ENCODE data around the gene UBA6.

Gene UBA6

GRCh38 chr4:67702166-67702565, 1.2 kb upstream of the UBA6 start:
- no peak for TF ChIP-seq CTCF (IDR thresholded peaks at IDR 0.05; ENCODE audit: low read depth, low read length, poor library complexity, severe bottlenecking)
- TF ChIP-seq EZH2phosphoT487 (IDR thresholded peaks at IDR 0.05; ENCODE audit: borderline replicate concordance, low read length), result no peak
- Histone ChIP-seq H3K4me1 (ENCODE audit: control insufficient read depth, low read length) (peaks cover 40% of the 10 kb centered on the region), H3K79me2 (ENCODE audit: control insufficient read depth, low read length) (peaks cover 90% of the 10 kb centered on the region), H3K9me3 (ENCODE audit: control insufficient read depth, insufficient read depth, low read length) (peaks cover 14% of the 10 kb centered on the region), H3K4me3 (ENCODE audit: low read length) (peak overlapping the region; percentile 97), H3K4me2 (ENCODE audit: low read length) (peak overlapping the region; percentile 93), H3F3A (ENCODE audit: control insufficient read depth, insufficient read depth) (peaks cover 6% of the 10 kb centered on the region), H4K20me1 (ENCODE audit: control insufficient read depth, insufficient read depth, low read depth, low read length) (no peaks in the 10 kb centered on the region; the same call in 1 of the 2 replicates), H3K27me3 (ENCODE audit: control insufficient read depth, low read length) (no peaks in the 10 kb centered on the region), H3K36me3 (ENCODE audit: control insufficient read depth, low read length) (peaks cover 25% of the 10 kb centered on the region), H3K9me2 (replicated peaks; ENCODE audit: control insufficient read depth, low read length) (no peaks in the 10 kb centered on the region), H3K27ac (ENCODE audit: low read depth, low read length) (no peak overlapping the region)

- H3K4me3 ChIP-seq (ENCODE audit: low read length), result peak overlapping the region; percentile 97
- H3K9me3 ChIP-seq (ENCODE audit: control insufficient read depth, insufficient read depth, low read length), result peaks cover 8% of the 10 kb centered on the region
- no peaks in the 10 kb centered on the region for H3K9me2 ChIP-seq (replicated peaks; ENCODE audit: control insufficient read depth, low read length)
- peaks cover 89% of the 10 kb centered on the region for H3K79me2 ChIP-seq (ENCODE audit: control insufficient read depth, low read length)
- H4K20me1 ChIP-seq (ENCODE audit: control insufficient read depth, insufficient read depth, low read depth, low read length), result no peaks in the 10 kb centered on the region; the same call in 1 of the 2 replicates
- TF ChIP-seq CTCF (IDR thresholded peaks at IDR 0.05; ENCODE audit: low read depth, low read length, poor library complexity, severe bottlenecking) (no peak), EZH2phosphoT487 (IDR thresholded peaks at IDR 0.05; ENCODE audit: borderline replicate concordance, low read length) (no peak)
- H3K36me3 ChIP-seq (ENCODE audit: control insufficient read depth, low read length), result peaks cover 21% of the 10 kb centered on the region
- H3K4me2 ChIP-seq (ENCODE audit: low read length), result peak overlapping the region; percentile 93
- peaks cover 6% of the 10 kb centered on the region for H3F3A ChIP-seq (ENCODE audit: control insufficient read depth, insufficient read depth)
- H3K27me3 ChIP-seq (ENCODE audit: control insufficient read depth, low read length), result no peaks in the 10 kb centered on the region
- H3K27ac ChIP-seq (ENCODE audit: low read depth, low read length), result peak overlapping the region; percentile 31; the same call in 1 of the 2 replicates
- peaks cover 40% of the 10 kb centered on the region for H3K4me1 ChIP-seq (ENCODE audit: control insufficient read depth, low read length)
These were observed 529 bp upstream of the UBA6 start for GRCh38 chr4:67701517-67701850.

- Histone ChIP-seq H3K9me3 (ENCODE audit: control insufficient read depth, insufficient read depth, low read length) (no peaks in the 10 kb centered on the region), H3K9me2 (replicated peaks; ENCODE audit: control insufficient read depth, low read length) (no peaks in the 10 kb centered on the region), H3K4me3 (ENCODE audit: low read length) (peak overlapping the region; percentile 97), H3F3A (ENCODE audit: control insufficient read depth, insufficient read depth) (peaks cover 6% of the 10 kb centered on the region), H3K4me1 (ENCODE audit: control insufficient read depth, low read length) (peaks cover 32% of the 10 kb centered on the region), H3K79me2 (ENCODE audit: control insufficient read depth, low read length) (peaks cover 78% of the 10 kb centered on the region), H4K20me1 (ENCODE audit: control insufficient read depth, insufficient read depth, low read depth, low read length) (no peaks in the 10 kb centered on the region; the same call in 1 of the 2 replicates), H3K27ac (ENCODE audit: low read depth, low read length) (peak overlapping the region; percentile 40), H3K36me3 (ENCODE audit: control insufficient read depth, low read length) (peaks cover 16% of the 10 kb centered on the region), H3K4me2 (ENCODE audit: low read length) (peak overlapping the region; percentile 93), H3K27me3 (ENCODE audit: control insufficient read depth, low read length) (no peaks in the 10 kb centered on the region)
- TF ChIP-seq CTCF (IDR thresholded peaks at IDR 0.05; ENCODE audit: low read depth, low read length, poor library complexity, severe bottlenecking) (no peak), EZH2phosphoT487 (IDR thresholded peaks at IDR 0.05; ENCODE audit: borderline replicate concordance, low read length) (no peak)
These were observed 728 bp downstream of the UBA6 start for GRCh38 chr4:67700116-67700737.

Measured in DOHH2 (cell line).